T-cell (primary cell): ENCODE results near the gene JAKMIP1. TPM values are rescaled to one million over a fixed set of nuclear protein-coding genes. Genes with fewer than 3 reads are reported as not detected.

Source experiments
- ATAC-seq, 4 experiments: fragments of 200-7000 bp in 3 of 4; fragments of 150-1000 bp in 1 of 4; cut with Tn5 transposase; replicated peaks in 1 of 4; 1 replicate in 3 of 4; 2 replicates in 1 of 4; pipeline ENCODE4 v1.10.0; 2021; ENCODE audit warnings: moderate library complexity in 3 of 4, mild to moderate bottlenecking in 2 of 4, moderate number of reproducible peaks in 1 of 4
- CTCF ChIA-PET, 2 donors: fragments of 300-600 bp; sonication (Branson Sonifier 250); formaldehyde crosslinking; loops; one replicate each; lab custom pipeline; 2022; ENCODE audit warnings: antibody characterized with exemption in 2 of 2; lab: Charles Lee
- POLR2A ChIA-PET, 2 donors: fragments of 300-600 bp; sonication (Branson Sonifier 250); formaldehyde crosslinking; loops; one replicate each; lab custom pipeline; 2022; ENCODE audit warnings: antibody characterized with exemption in 2 of 2; lab: Charles Lee
- DNase-seq, 35 experiments: peaks; one replicate each; pipeline versions ENCODE4 v3.0.0 to v3.0.0-alpha.2; 2013 to 2023
- H3K27ac ChIP-seq: one replicate; pipeline ENCODE4 v1.5.1; 2013; ENCODE audit warnings: low read length
- H3K27me3 ChIP-seq, 2 experiments: replicated peaks in 1 of 2; 1 replicate in 1 of 2; 2 replicates in 1 of 2; pipeline versions ENCODE4 v1.6.1 to v1.7.0; 2013; ENCODE audit warnings: low read length in 1 of 2, mixed read lengths in 1 of 2; ENCODE audit not compliant: control insufficient read depth in 2 of 2, insufficient read depth in 2 of 2; ENCODE audit errors: extremely low read depth in 1 of 2
- H3K36me3 ChIP-seq, 2 donors: 1 replicate in 1 of 2; 2 replicates in 1 of 2; pipeline versions ENCODE4 v1.6.1 to v1.7.0; 2013; ENCODE audit warnings: low read length in 1 of 2; ENCODE audit not compliant: control insufficient read depth in 2 of 2, insufficient read depth in 1 of 2; ENCODE audit errors: extremely low read depth in 1 of 2
- H3K4me1 ChIP-seq, 2 experiments: 1 replicate in 1 of 2; 2 replicates in 1 of 2; pipeline versions ENCODE4 v1.6.1 to v1.7.0; 2013; ENCODE audit warnings: low read length in 2 of 2, mixed read lengths in 1 of 2; ENCODE audit not compliant: insufficient read depth in 2 of 2, control insufficient read depth in 1 of 2; ENCODE audit errors: extremely low read depth in 1 of 2
- H3K4me3 ChIP-seq, 2 donors: 1 replicate in 1 of 2; 2 replicates in 1 of 2; pipeline versions ENCODE4 v1.5.1 to v1.7.0; 2013; ENCODE audit warnings: mild to moderate bottlenecking in 2 of 2, low read length in 1 of 2, moderate library complexity in 1 of 2; ENCODE audit not compliant: control insufficient read depth in 1 of 2; ENCODE audit errors: extremely low read depth in 1 of 2
- H3K9me3 ChIP-seq: 2 replicates; pipeline ENCODE4 v1.7.0; 2013
- H3K27ac Mint-ChIP-seq, 2 donors: one replicate each; pipeline ENCODE4 v1.8.0; 2020 to 2021; ENCODE audit warnings: mild to moderate bottlenecking in 2 of 2, mixed read lengths in 2 of 2
- H3K27me3 Mint-ChIP-seq, 2 donors: one replicate each; pipeline ENCODE4 v1.8.0; 2021 to 2022; ENCODE audit warnings: mixed read lengths in 2 of 2
- H3K36me3 Mint-ChIP-seq: one replicate; pipeline ENCODE4 v1.8.0; 2021; ENCODE audit warnings: mixed read lengths
- H3K4me1 Mint-ChIP-seq, 3 donors: one replicate each; pipeline ENCODE4 v1.8.0; 2020 to 2022; ENCODE audit warnings: mixed read lengths in 3 of 3, mild to moderate bottlenecking in 1 of 3
- H3K4me3 Mint-ChIP-seq, 3 donors: one replicate each; pipeline ENCODE4 v1.8.0; 2020 to 2022; ENCODE audit warnings: mild to moderate bottlenecking in 3 of 3, mixed read lengths in 3 of 3, moderate library complexity in 3 of 3
- H3K9me3 Mint-ChIP-seq, 3 donors: one replicate each; pipeline ENCODE4 v1.8.0; 2020 to 2022; ENCODE audit warnings: mixed read lengths in 3 of 3
- WGBS: methylation state at CpG from one replicate; pipeline ENCODE4 v1.1.5; 2013; ENCODE audit warnings: missing lambda C conversion rate; ENCODE audit not compliant: insufficient coverage; 5-methylcytosine and 5-hydroxymethylcytosine counted together
- total RNA-seq, 35 experiments: library from RNA in 6 of 35; stranded (reverse) in 6 of 35; fragments of 120-200 nt in 1 of 35; gene quantifications; one replicate each; pipeline versions ENCODE4 v1.2.1 to v1.2.4 and lab custom pipeline; 2013 to 2026

JAKMIP1 gene
- total RNA-seq, 5 donors from 2014 or later (not counting 1 experiment from before 2014, with no cell fraction given) = 3.5 to 14.0 (median 6.1) TPM

DNA sequence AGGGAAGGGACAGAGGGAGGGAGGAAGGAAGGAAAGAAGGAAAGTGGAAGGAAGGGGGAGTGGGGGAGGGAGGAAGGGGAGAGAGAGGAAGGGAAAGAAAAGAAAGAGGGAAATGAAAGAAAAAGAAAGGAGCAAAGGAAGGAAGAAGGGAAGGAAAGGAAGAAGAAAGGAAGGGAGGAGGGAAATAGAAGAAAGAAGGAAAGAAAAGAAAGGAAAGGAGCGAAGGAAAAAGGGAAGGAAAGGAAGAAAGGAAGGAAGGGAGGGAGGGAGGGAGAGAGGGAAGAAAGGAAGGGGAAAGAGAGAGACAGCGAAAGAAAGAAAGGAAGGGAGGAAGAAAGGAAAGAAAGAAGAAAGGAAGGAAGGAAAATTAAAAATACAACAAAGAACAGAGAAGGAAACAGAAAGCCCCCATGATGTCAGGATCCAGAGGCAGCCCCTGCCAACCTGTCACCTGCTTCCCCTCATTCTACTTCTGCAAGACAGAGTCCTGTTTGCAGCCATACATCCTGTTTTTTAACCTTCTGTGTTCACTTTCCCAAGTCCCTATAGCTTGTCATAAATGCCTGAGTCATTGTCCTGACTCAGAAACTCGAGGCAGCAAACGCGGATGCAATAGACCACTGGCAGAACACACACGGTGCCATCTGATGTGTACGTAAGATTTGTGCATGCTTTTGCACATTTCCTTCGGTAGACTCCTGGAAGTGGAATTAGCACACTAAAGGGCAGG lies 105.2 kb downstream of the JAKMIP1 start:
- no peak for DNase-seq
- no peaks in the 10 kb centered on the region for H3K36me3 Mint-ChIP-seq
- ChIA-PET POLR2A (no interaction called here), CTCF (interaction anchor here in 1 of 2 donors (0.9 kb wide), 1 partner anchor 78 kb away, joined by 9 read pairs; no protein-coding TSS in a partner anchor)
- no peak overlapping the region for H3K27ac ChIP-seq
- no peaks in the 10 kb centered on the region for H3K27me3 ChIP-seq
- 47% methylated on average over 5 of the region's 8 CpGs for WGBS
- no peak overlapping the region for H3K4me3 Mint-ChIP-seq
- no peak for ATAC-seq
- H3K4me3 ChIP-seq = no peak overlapping the region
- no peaks in the 10 kb centered on the region for H3K36me3 ChIP-seq
- H3K9me3 ChIP-seq = no peaks in the 10 kb centered on the region
- no peak overlapping the region for H3K27ac Mint-ChIP-seq
- H3K4me1 Mint-ChIP-seq = peaks cover 0 to 16% (median 11%) of the 10 kb centered on the region in 3 donors
- peaks cover 0 to 10% (median 0%) of the 10 kb centered on the region in 3 donors for H3K9me3 Mint-ChIP-seq
- no peaks in the 10 kb centered on the region for H3K27me3 Mint-ChIP-seq
- H3K4me1 ChIP-seq = peaks cover 0 to 13% of the 10 kb centered on the region in 2 experiments

DNA sequence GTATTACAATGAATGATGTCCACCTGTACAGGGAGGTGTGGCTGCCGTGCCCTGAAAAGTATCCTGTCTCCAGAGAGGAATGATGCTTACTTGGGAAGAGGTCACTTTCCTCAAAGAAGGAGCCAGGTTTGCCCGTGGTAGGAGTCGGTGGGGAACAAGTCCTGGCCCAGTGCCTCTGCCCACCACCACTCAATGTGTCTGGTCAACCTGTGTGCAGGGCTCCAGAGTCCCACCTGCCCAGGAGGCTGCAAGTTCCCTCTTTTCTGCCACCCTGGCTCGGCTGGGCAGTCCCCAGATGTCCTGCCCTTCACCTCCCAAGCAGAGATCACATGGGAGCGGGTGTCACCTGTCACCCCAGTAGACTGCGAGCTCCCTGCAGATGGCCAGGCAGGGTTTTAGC lies 106.7 kb downstream of the JAKMIP1 start:
- CTCF ChIA-PET = no interaction called here
- no peak overlapping the region for H3K27ac Mint-ChIP-seq
- WGBS = 74% methylated on average over 5 of the region's 6 CpGs

DNA sequence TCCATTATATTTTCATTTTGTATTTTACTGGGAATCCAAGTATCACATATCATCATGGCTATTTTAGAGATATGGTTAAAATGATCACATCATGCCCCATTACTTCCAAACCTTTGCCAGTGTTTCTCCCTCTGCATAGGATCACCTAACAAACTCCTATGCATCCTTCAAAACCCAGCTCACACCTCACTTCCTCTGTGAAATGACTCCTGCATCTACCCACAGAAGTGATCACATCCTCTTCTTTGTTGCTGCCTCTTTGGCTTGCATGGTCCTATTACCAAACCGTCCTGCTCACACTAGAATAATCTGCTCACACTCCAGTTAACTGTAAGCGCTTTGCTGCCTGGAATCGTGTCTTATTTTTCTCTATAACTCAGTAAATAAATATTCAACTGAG lies 107.4 kb downstream of the JAKMIP1 start:
- H3K27me3 Mint-ChIP-seq = peaks cover 0 to 3% of the 10 kb centered on the region in 2 donors
- no peak overlapping the region for H3K4me3 ChIP-seq
- WGBS = no CpG with 5 or more reads among the region's 3 CpGs
- no peaks in the 10 kb centered on the region for H3K27me3 ChIP-seq
- H3K36me3 ChIP-seq = no peaks in the 10 kb centered on the region
- peaks cover 0 to 13% of the 10 kb centered on the region in 2 experiments for H3K4me1 ChIP-seq
- peaks cover 0 to 5% (median 0%) of the 10 kb centered on the region in 3 donors for H3K9me3 Mint-ChIP-seq
- DNase-seq (no peak), ATAC-seq (no peak)
- H3K27ac Mint-ChIP-seq = no peak overlapping the region
- POLR2A ChIA-PET = no interaction called here
- H3K27ac ChIP-seq = no peak overlapping the region
- CTCF ChIA-PET = no interaction called here
- H3K36me3 Mint-ChIP-seq = no peaks in the 10 kb centered on the region
- no peak overlapping the region for H3K4me3 Mint-ChIP-seq
- no peaks in the 10 kb centered on the region for H3K9me3 ChIP-seq
- peaks cover 0 to 16% (median 11%) of the 10 kb centered on the region in 3 donors for H3K4me1 Mint-ChIP-seq

More for the DNA sequence above, 106.7 kb downstream of the JAKMIP1 start:
- H3K4me3 Mint-ChIP-seq = no peak overlapping the region
- no peaks in the 10 kb centered on the region for H3K27me3 Mint-ChIP-seq
- Histone ChIP-seq H3K27ac (no peak overlapping the region), H3K27me3 (no peaks in the 10 kb centered on the region), H3K36me3 (no peaks in the 10 kb centered on the region), H3K9me3 (no peaks in the 10 kb centered on the region), H3K4me1 (peaks cover 0 to 13% of the 10 kb centered on the region in 2 experiments), H3K4me3 (no peak overlapping the region)
- POLR2A ChIA-PET = no interaction called here
- ATAC-seq = no peak
- no peak for DNase-seq
- peaks cover 0 to 16% (median 11%) of the 10 kb centered on the region in 3 donors for H3K4me1 Mint-ChIP-seq
- H3K36me3 Mint-ChIP-seq = no peaks in the 10 kb centered on the region
- H3K9me3 Mint-ChIP-seq = peaks cover 0 to 5% (median 0%) of the 10 kb centered on the region in 3 donors

DNA sequence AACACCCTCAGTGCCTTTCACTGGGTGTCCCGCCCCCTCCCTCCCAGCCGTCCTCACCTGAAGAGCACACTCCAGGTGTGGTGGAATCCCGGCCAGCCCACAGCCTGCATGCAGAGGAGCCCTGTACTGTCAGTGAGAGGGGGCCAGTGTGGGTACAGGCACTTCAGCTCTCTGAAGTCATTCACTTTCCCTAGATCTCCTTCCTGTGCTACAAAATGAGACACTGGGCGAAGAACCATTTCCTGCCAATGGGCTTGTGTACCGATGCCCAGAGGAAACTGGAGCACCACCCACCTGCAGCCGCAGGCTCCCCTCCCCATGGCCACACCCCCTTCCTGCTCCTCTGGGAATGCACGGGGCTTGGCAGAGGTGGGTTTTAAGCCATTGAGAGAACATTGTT lies 108.2 kb downstream of the JAKMIP1 start:
- peak overlapping the region in 1 of 2 donors; percentile 58 for H3K27ac Mint-ChIP-seq
- peak in 1 of 35 experiments; percentile 3 for DNase-seq
- CTCF ChIA-PET = no interaction called here

DNA sequence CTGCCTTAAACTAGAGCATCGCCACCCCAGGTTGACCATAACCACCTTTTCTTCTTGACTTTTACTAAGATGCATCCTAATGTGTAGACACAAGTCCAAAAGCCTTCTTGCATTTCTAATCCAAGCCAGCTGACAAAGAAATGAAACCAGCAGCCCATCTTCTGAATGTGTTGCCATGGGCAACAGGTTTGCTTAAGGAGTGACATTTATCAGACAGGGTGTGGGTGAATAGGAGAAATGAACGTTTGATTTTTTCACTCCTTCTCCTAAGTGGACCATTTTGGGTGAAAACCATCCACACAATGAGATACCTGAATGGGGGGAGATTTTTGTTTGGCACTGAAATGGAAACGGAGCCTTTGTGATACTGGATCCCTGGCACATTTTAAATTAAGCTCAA lies 109.4 kb downstream of the JAKMIP1 start:
- H3K27ac ChIP-seq = no peak overlapping the region
- ATAC-seq (no peak), DNase-seq (no peak)
- H3K27me3 ChIP-seq = no peaks in the 10 kb centered on the region
- ChIA-PET POLR2A (interaction anchor here in 1 of 2 donors (0.7 kb wide), 1 partner anchor 1832 kb away, joined by 5 read pairs; no protein-coding TSS in a partner anchor), CTCF (no interaction called here)
- Mint-ChIP-seq H3K27ac (no peak overlapping the region), H3K4me1 (peaks cover 0 to 16% (median 11%) of the 10 kb centered on the region in 3 donors), H3K9me3 (peaks cover 0 to 5% (median 0%) of the 10 kb centered on the region in 3 donors), H3K36me3 (peaks cover 4% of the 10 kb centered on the region), H3K4me3 (no peak overlapping the region), H3K27me3 (peaks cover 0 to 4% of the 10 kb centered on the region in 2 donors)
- H3K9me3 ChIP-seq = no peaks in the 10 kb centered on the region
- peaks cover 0 to 13% of the 10 kb centered on the region in 2 experiments for H3K4me1 ChIP-seq
- no CpG with 5 or more reads among the region's 3 CpGs for WGBS
- no peak overlapping the region for H3K4me3 ChIP-seq
- H3K36me3 ChIP-seq = no peaks in the 10 kb centered on the region

More for the DNA sequence above, 108.2 kb downstream of the JAKMIP1 start:
- H3K36me3 ChIP-seq = no peaks in the 10 kb centered on the region
- peaks cover 0 to 13% of the 10 kb centered on the region in 2 experiments for H3K4me1 ChIP-seq
- no peaks in the 10 kb centered on the region for H3K9me3 ChIP-seq
- WGBS = 0% methylated on average over 2 of the region's 7 CpGs
- H3K9me3 Mint-ChIP-seq = peaks cover 0 to 5% (median 0%) of the 10 kb centered on the region in 3 donors
- ATAC-seq = peak in 1 of 4 experiments; percentile 29
- H3K4me1 Mint-ChIP-seq = peaks cover 0 to 16% (median 11%) of the 10 kb centered on the region in 3 donors
- peaks cover 0 to 4% of the 10 kb centered on the region in 2 donors for H3K27me3 Mint-ChIP-seq
- no peaks in the 10 kb centered on the region for H3K36me3 Mint-ChIP-seq
- no peaks in the 10 kb centered on the region for H3K27me3 ChIP-seq
- H3K4me3 Mint-ChIP-seq = no peak overlapping the region
- no peak overlapping the region for H3K27ac ChIP-seq
- POLR2A ChIA-PET = no interaction called here
- no peak overlapping the region for H3K4me3 ChIP-seq

DNA sequence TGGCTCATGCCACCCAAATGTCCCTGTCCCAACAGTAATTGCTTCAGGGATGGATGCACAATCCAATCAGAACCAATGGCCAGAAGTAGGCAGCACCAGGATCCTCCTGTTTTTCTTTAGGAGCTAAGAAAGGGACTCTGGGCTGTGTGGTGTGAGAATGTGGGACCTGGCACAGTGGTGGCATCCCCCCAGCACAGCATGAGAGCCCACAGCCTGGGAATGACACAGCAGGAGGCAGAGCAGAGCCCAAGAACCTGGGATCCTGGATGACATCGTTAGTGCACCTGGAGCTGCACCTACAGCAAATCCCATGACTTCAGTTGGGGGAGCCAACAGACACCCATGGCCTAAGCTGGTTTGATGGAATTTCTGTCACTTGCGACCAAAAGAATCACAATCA lies 111.4 kb downstream of the JAKMIP1 start:
- ChIA-PET POLR2A (no interaction called here), CTCF (no interaction called here)
- ATAC-seq = no peak

More for the DNA sequence above, 111.4 kb downstream of the JAKMIP1 start:
- H3K36me3 Mint-ChIP-seq = peaks cover 6% of the 10 kb centered on the region
- no peaks in the 10 kb centered on the region for H3K9me3 ChIP-seq
- DNase-seq = no peak
- no peak overlapping the region for H3K4me3 Mint-ChIP-seq
- H3K4me3 ChIP-seq = no peak overlapping the region
- no peaks in the 10 kb centered on the region for H3K27me3 ChIP-seq
- no peak overlapping the region for H3K27ac ChIP-seq
- no peak overlapping the region for H3K27ac Mint-ChIP-seq
- H3K4me1 Mint-ChIP-seq = peaks cover 0 to 16% (median 11%) of the 10 kb centered on the region in 3 donors
- H3K36me3 ChIP-seq = peaks cover 0 to 3% of the 10 kb centered on the region in 2 donors
- H3K27me3 Mint-ChIP-seq = peaks cover 0 to 4% of the 10 kb centered on the region in 2 donors
- H3K9me3 Mint-ChIP-seq = peaks cover 0 to 5% (median 0%) of the 10 kb centered on the region in 3 donors
- 94% methylated on average over 2 of the region's 2 CpGs for WGBS
- H3K4me1 ChIP-seq = peaks cover 0 to 13% of the 10 kb centered on the region in 2 experiments
